ENCODE measurements around the gene FLRT2. TPM values are rescaled to one million over a fixed set of nuclear protein-coding genes. Genes with fewer than 3 reads are reported as not detected.

FLRT2 gene
- total RNA-seq, 1 donor from 2014 or later: 37.6 TPM

GRCh38 chr14:85535991-85536832, 6.3 kb downstream of the FLRT2 start:
- Histone ChIP-seq H3K36me3 (ENCODE audit: control insufficient read depth in 3 of 3, insufficient read depth in 3 of 3, low read length in 3 of 3) (no peaks in the 10 kb centered on the region), H3K27ac (ENCODE audit: low read depth, low read length) (peak overlapping the region; percentile 94), H3K9ac (ENCODE audit: low read depth in 1 of 3, low read length in 3 of 3) (peak overlapping the region; percentile 47 to 96 (median 88)), H3K27me3 (ENCODE audit: control insufficient read depth in 3 of 3, insufficient read depth in 3 of 3, low read length in 3 of 3) (peaks cover 2 to 15% (median 10%) of the 10 kb centered on the region in 3 donors), H3K9me3 (ENCODE audit: control insufficient read depth in 3 of 3, low read length in 3 of 3) (no peaks in the 10 kb centered on the region), H3K4me3 (ENCODE audit: low read length in 3 of 3) (peak overlapping the region; percentile 76 to 91 (median 76)), H3K4me1 (ENCODE audit: control insufficient read depth in 3 of 3, insufficient read depth in 3 of 3, low read length in 3 of 3) (peaks cover 18 to 26% (median 23%) of the 10 kb centered on the region in 3 donors)

DNA sequence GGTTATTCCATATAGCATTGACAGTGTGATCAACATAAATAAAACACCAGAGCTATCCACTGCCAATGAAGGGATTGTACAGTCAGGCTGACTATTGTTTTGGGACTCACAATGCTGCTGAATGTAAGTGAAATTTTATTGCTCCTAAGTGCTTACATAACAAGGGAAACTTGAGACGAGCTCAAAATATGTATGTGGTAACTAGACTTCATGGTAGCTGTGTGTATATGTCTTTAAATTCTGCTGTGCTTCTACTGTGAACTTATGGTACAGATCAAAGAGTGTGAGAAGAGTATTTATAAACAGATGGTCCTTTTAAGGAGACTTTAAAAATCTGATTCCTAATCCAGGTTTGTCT, 6.9 kb downstream of the FLRT2 start:
- H3K9ac ChIP-seq (ENCODE audit: low read depth in 1 of 3, low read length in 3 of 3): peak overlapping the region in 2 of 3 donors; percentile 88 to 96
- peak overlapping the region; percentile 38 to 76 (median 62) for H3K4me3 ChIP-seq (ENCODE audit: low read length in 3 of 3)
- H3K4me1 ChIP-seq (ENCODE audit: control insufficient read depth in 3 of 3, insufficient read depth in 3 of 3, low read length in 3 of 3): peaks cover 16 to 22% (median 20%) of the 10 kb centered on the region in 3 donors
- peaks cover 0 to 12% (median 5%) of the 10 kb centered on the region in 3 donors for H3K27me3 ChIP-seq (ENCODE audit: control insufficient read depth in 3 of 3, insufficient read depth in 3 of 3, low read length in 3 of 3)
- no peaks in the 10 kb centered on the region for H3K9me3 ChIP-seq (ENCODE audit: control insufficient read depth in 3 of 3, low read length in 3 of 3)
- peak overlapping the region; percentile 94 for H3K27ac ChIP-seq (ENCODE audit: low read depth, low read length)
- no peaks in the 10 kb centered on the region for H3K36me3 ChIP-seq (ENCODE audit: control insufficient read depth in 3 of 3, insufficient read depth in 3 of 3, low read length in 3 of 3)

GRCh38 chr14:85537526-85537925, 7.6 kb downstream of the FLRT2 start:
- peaks cover 13 to 16% (median 16%) of the 10 kb centered on the region in 3 donors for H3K4me1 ChIP-seq (ENCODE audit: control insufficient read depth in 3 of 3, insufficient read depth in 3 of 3, low read length in 3 of 3)
- H3K27ac ChIP-seq (ENCODE audit: low read depth, low read length): peak overlapping the region; percentile 94
- no peaks in the 10 kb centered on the region for H3K9me3 ChIP-seq (ENCODE audit: control insufficient read depth in 3 of 3, low read length in 3 of 3)
- no peaks in the 10 kb centered on the region for H3K36me3 ChIP-seq (ENCODE audit: control insufficient read depth in 3 of 3, insufficient read depth in 3 of 3, low read length in 3 of 3)
- peaks cover 0 to 7% (median 0%) of the 10 kb centered on the region in 3 donors for H3K27me3 ChIP-seq (ENCODE audit: control insufficient read depth in 3 of 3, insufficient read depth in 3 of 3, low read length in 3 of 3)
- H3K4me3 ChIP-seq (ENCODE audit: low read length in 3 of 3): peak overlapping the region in 1 of 3 donors; percentile 3
- peak overlapping the region in 2 of 3 donors; percentile 88 to 96 for H3K9ac ChIP-seq (ENCODE audit: low read depth in 1 of 3, low read length in 3 of 3)

- H3K9ac ChIP-seq (ENCODE audit: low read depth in 1 of 3, low read length in 3 of 3): peak overlapping the region; percentile 54 to 63 (median 62)
- H3K27me3 ChIP-seq (ENCODE audit: control insufficient read depth in 3 of 3, insufficient read depth in 3 of 3, low read length in 3 of 3): peaks cover 0 to 3% (median 0%) of the 10 kb centered on the region in 3 donors
- peak overlapping the region; percentile 94 for H3K27ac ChIP-seq (ENCODE audit: low read depth, low read length)
- no peaks in the 10 kb centered on the region for H3K36me3 ChIP-seq (ENCODE audit: control insufficient read depth in 3 of 3, insufficient read depth in 3 of 3, low read length in 3 of 3)
- peaks cover 11 to 19% (median 12%) of the 10 kb centered on the region in 3 donors for H3K4me1 ChIP-seq (ENCODE audit: control insufficient read depth in 3 of 3, insufficient read depth in 3 of 3, low read length in 3 of 3)
- peak overlapping the region in 2 of 3 donors; percentile 41 to 49 for H3K4me3 ChIP-seq (ENCODE audit: low read length in 3 of 3)
- H3K9me3 ChIP-seq (ENCODE audit: control insufficient read depth in 3 of 3, low read length in 3 of 3): no peaks in the 10 kb centered on the region
These were observed 8.7 kb downstream of the FLRT2 start for GRCh38 chr14:85538636-85539035.

DNA sequence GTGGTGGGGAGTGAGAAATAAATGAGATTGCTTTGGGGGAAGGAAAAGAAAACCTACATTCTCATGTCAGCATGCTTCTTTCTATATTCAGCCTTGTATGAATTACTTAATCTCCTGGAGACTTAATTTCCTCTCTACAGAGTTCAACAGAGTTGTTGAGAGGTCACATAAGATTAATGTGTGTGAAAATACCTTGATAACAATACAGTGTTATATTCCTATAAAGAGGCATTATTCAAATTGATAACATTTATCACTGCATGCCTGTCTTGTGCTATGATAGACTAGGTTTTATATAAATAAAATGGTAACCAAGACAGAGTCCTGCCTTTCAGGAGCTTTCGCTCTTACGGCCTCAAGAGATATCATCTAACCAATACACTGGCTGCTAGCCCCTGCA, 9.6 kb downstream of the FLRT2 start:
- Histone ChIP-seq H3K9me3 (ENCODE audit: control insufficient read depth in 3 of 3, low read length in 3 of 3) (no peaks in the 10 kb centered on the region), H3K4me1 (ENCODE audit: control insufficient read depth in 3 of 3, insufficient read depth in 3 of 3, low read length in 3 of 3) (peaks cover 11 to 20% (median 12%) of the 10 kb centered on the region in 3 donors), H3K27me3 (ENCODE audit: control insufficient read depth in 3 of 3, insufficient read depth in 3 of 3, low read length in 3 of 3) (no peaks in the 10 kb centered on the region), H3K9ac (ENCODE audit: low read depth in 1 of 3, low read length in 3 of 3) (peak overlapping the region in 2 of 3 donors; percentile 62 to 63), H3K36me3 (ENCODE audit: control insufficient read depth in 3 of 3, insufficient read depth in 3 of 3, low read length in 3 of 3) (no peaks in the 10 kb centered on the region), H3K27ac (ENCODE audit: low read depth, low read length) (peak overlapping the region; percentile 94), H3K4me3 (ENCODE audit: low read length in 3 of 3) (peak overlapping the region in 1 of 3 donors; percentile 9)

GRCh38 chr14:85542623-85543022, 12.7 kb downstream of the FLRT2 start:
- Histone ChIP-seq H3K4me1 (ENCODE audit: control insufficient read depth in 3 of 3, insufficient read depth in 3 of 3, low read length in 3 of 3) (peaks cover 10 to 23% (median 22%) of the 10 kb centered on the region in 3 donors), H3K27ac (ENCODE audit: low read depth, low read length) (peak overlapping the region; percentile 62), H3K36me3 (ENCODE audit: control insufficient read depth in 3 of 3, insufficient read depth in 3 of 3, low read length in 3 of 3) (no peaks in the 10 kb centered on the region), H3K9me3 (ENCODE audit: control insufficient read depth in 3 of 3, low read length in 3 of 3) (no peaks in the 10 kb centered on the region), H3K4me3 (ENCODE audit: low read length in 3 of 3) (no peak overlapping the region), H3K9ac (ENCODE audit: low read depth in 1 of 3, low read length in 3 of 3) (no peak overlapping the region), H3K27me3 (ENCODE audit: control insufficient read depth in 3 of 3, insufficient read depth in 3 of 3, low read length in 3 of 3) (no peaks in the 10 kb centered on the region)

DNA sequence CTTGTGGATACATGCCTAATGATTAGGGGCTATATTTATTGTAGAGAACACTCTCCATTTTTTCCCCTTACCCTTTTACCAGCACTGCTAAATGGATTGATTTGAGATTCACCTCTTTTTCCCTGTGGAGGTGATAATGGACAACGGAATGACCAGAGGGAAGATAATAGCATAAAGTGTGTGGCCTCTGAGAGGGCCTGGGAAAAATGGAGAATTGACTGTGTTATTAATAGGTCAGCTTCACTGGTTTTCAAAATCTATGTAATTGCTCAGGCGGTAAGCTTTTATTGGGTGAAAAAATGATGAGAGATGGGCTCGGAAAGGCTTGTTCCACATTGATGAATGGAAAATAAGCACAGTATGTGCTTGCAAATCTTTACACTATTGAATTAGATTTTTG, 15.8 kb downstream of the FLRT2 start:
- Histone ChIP-seq H3K36me3 (ENCODE audit: control insufficient read depth in 3 of 3, insufficient read depth in 3 of 3, low read length in 3 of 3) (peaks cover 0 to 6% (median 0%) of the 10 kb centered on the region in 3 donors), H3K4me3 (ENCODE audit: low read length in 3 of 3) (no peak overlapping the region), H3K9ac (ENCODE audit: low read depth in 1 of 3, low read length in 3 of 3) (no peak overlapping the region), H3K4me1 (ENCODE audit: control insufficient read depth in 3 of 3, insufficient read depth in 3 of 3, low read length in 3 of 3) (peaks cover 0 to 31% (median 28%) of the 10 kb centered on the region in 3 donors), H3K27me3 (ENCODE audit: control insufficient read depth in 3 of 3, insufficient read depth in 3 of 3, low read length in 3 of 3) (no peaks in the 10 kb centered on the region), H3K27ac (ENCODE audit: low read depth, low read length) (no peak overlapping the region), H3K9me3 (ENCODE audit: control insufficient read depth in 3 of 3, low read length in 3 of 3) (no peaks in the 10 kb centered on the region)

DNA sequence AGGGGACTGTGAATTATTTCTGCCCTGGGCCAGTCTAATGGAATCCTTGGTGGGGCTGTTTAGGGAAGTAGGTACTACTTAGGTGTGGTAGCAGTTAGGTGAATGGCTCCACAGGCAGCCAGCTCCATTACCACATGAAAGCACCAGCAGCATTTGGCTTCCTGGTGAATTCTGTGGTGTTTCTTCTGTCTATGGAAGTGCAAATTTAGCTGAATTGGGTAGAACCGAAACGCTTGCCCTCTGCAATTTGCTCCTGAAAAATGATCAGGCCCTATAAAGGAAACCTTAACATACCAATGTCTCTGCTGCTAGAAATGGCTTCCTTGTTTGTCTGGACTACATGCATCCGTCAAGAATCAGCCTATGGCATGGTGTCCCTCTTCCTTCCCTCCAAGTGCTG, 16.4 kb downstream of the FLRT2 start:
- Histone ChIP-seq H3K36me3 (ENCODE audit: control insufficient read depth in 3 of 3, insufficient read depth in 3 of 3, low read length in 3 of 3) (peaks cover 0 to 6% (median 0%) of the 10 kb centered on the region in 3 donors), H3K27me3 (ENCODE audit: control insufficient read depth in 3 of 3, insufficient read depth in 3 of 3, low read length in 3 of 3) (no peaks in the 10 kb centered on the region), H3K4me3 (ENCODE audit: low read length in 3 of 3) (no peak overlapping the region), H3K27ac (ENCODE audit: low read depth, low read length) (no peak overlapping the region), H3K4me1 (ENCODE audit: control insufficient read depth in 3 of 3, insufficient read depth in 3 of 3, low read length in 3 of 3) (peaks cover 0 to 28% (median 28%) of the 10 kb centered on the region in 3 donors), H3K9me3 (ENCODE audit: control insufficient read depth in 3 of 3, low read length in 3 of 3) (no peaks in the 10 kb centered on the region), H3K9ac (ENCODE audit: low read depth in 1 of 3, low read length in 3 of 3) (no peak overlapping the region)

GRCh38 chr14:85549697-85550096, 19.8 kb downstream of the FLRT2 start:
- no peaks in the 10 kb centered on the region for H3K27me3 ChIP-seq (ENCODE audit: control insufficient read depth in 3 of 3, insufficient read depth in 3 of 3, low read length in 3 of 3)
- peaks cover 0 to 6% (median 0%) of the 10 kb centered on the region in 3 donors for H3K36me3 ChIP-seq (ENCODE audit: control insufficient read depth in 3 of 3, insufficient read depth in 3 of 3, low read length in 3 of 3)
- no peak overlapping the region for H3K27ac ChIP-seq (ENCODE audit: low read depth, low read length)
- no peak overlapping the region for H3K4me3 ChIP-seq (ENCODE audit: low read length in 3 of 3)
- no peaks in the 10 kb centered on the region for H3K9me3 ChIP-seq (ENCODE audit: control insufficient read depth in 3 of 3, low read length in 3 of 3)
- H3K4me1 ChIP-seq (ENCODE audit: control insufficient read depth in 3 of 3, insufficient read depth in 3 of 3, low read length in 3 of 3): peaks cover 0 to 21% (median 12%) of the 10 kb centered on the region in 3 donors
- no peak overlapping the region for H3K9ac ChIP-seq (ENCODE audit: low read depth in 1 of 3, low read length in 3 of 3)

DNA sequence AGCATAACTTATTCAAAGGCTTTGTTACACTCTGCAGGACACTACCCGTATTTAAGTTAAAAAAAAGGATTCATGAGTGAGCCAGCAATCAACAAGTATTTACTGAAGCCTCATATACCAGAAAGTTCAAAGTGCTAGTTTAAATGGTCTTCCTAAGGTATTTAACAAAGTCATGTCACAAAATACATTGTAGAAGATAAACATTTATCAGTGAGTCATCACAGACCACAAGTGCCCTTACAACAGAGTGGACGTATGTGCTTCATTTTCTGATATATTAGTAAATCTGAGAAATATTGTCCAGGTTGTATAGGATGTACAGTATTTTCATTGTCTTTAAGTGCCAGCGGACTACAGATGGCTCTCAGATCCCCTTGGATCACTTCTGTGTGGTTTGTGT, 24.2 kb downstream of the FLRT2 start:
- Histone ChIP-seq H3K27me3 (ENCODE audit: control insufficient read depth in 3 of 3, insufficient read depth in 3 of 3, low read length in 3 of 3) (no peaks in the 10 kb centered on the region), H3K27ac (ENCODE audit: low read depth, low read length) (no peak overlapping the region), H3K4me3 (ENCODE audit: low read length in 3 of 3) (no peak overlapping the region), H3K36me3 (ENCODE audit: control insufficient read depth in 3 of 3, insufficient read depth in 3 of 3, low read length in 3 of 3) (peaks cover 0 to 3% (median 0%) of the 10 kb centered on the region in 3 donors), H3K9ac (ENCODE audit: low read depth in 1 of 3, low read length in 3 of 3) (no peak overlapping the region), H3K4me1 (ENCODE audit: control insufficient read depth in 3 of 3, insufficient read depth in 3 of 3, low read length in 3 of 3) (peaks cover 0 to 6% (median 3%) of the 10 kb centered on the region in 3 donors), H3K9me3 (ENCODE audit: control insufficient read depth in 3 of 3, low read length in 3 of 3) (no peaks in the 10 kb centered on the region)

All from skeletal muscle tissue (tissue), 4 donors.